ENCODE measurements around the gene CCNG1. TPM values are rescaled to one million over a fixed set of nuclear protein-coding genes. Genes with fewer than 3 reads are reported as not detected.

Gene CCNG1
- total RNA-seq, 2 experiments from 2014 or later: 114 to 116 TPM

DNA sequence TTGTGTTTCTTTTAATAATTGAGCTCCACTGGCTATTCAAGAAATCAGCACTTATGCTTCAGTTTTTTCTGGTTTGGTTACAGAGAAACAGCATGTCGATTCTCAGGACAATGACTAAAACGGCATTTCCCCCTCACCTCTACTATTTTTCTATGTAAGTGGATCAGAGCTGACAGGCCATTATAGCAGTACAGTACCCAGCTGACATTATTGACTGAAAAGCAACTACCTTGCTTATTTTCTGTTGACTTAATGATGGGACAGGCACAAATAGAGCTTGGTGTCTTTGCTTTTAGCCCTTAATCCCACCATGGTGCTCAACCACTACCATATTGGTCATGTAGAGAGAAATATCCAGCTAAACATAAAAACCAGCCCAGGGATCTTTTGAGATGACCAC, 35.4 kb upstream of the CCNG1 start:
- intact Hi-C loops (cut with DNase I, micrococcal nuclease): no loop called here
- Histone ChIP-seq H3K27ac (ENCODE audit: low read depth in 1 of 2, low read length in 2 of 2) (no peak overlapping the region), H3K27me3 (ENCODE audit: control insufficient read depth in 1 of 2, insufficient read depth in 2 of 2, low read length in 2 of 2) (no peaks in the 10 kb centered on the region), H3K4me1 (ENCODE audit: insufficient read depth, low read length) (no peaks in the 10 kb centered on the region), H3K36me3 (ENCODE audit: insufficient read depth, low read length) (no peaks in the 10 kb centered on the region), H3K4me3 (ENCODE audit: low read length) (no peak overlapping the region), H3K9me3 (ENCODE audit: control insufficient read depth in 1 of 2, insufficient read depth in 1 of 2, low read length in 2 of 2) (no peaks in the 10 kb centered on the region)
- peaks cover 11% of the 10 kb centered on the region for H3K27me3 Mint-ChIP-seq
- TF ChIP-seq CTCF (IDR thresholded peaks at IDR 0.05): no peak
- no peak overlapping the region for H3K27ac Mint-ChIP-seq
- no peaks in the 10 kb centered on the region for H3K36me3 Mint-ChIP-seq (ENCODE audit: low read depth)
- no peak overlapping the region for H3K4me3 Mint-ChIP-seq
- ATAC-seq (ENCODE audit: poor library complexity) (no peak), DNase-seq (no peak)
- no peaks in the 10 kb centered on the region for H3K9me3 Mint-ChIP-seq
- ChIA-PET POLR2A (no interaction called here), CTCF (no interaction called here)
- H3K4me1 Mint-ChIP-seq (ENCODE audit: low read depth): no peaks in the 10 kb centered on the region

GRCh38 chr5:163404364-163405173, 32.8 kb upstream of the CCNG1 start:
- peaks cover 10% of the 10 kb centered on the region for H3K27me3 Mint-ChIP-seq

GRCh38 chr5:163407034-163407655, 30.2 kb upstream of the CCNG1 start:
- Mint-ChIP-seq H3K9me3 (no peaks in the 10 kb centered on the region), H3K27me3 (peaks cover 19% of the 10 kb centered on the region), H3K4me1 (ENCODE audit: low read depth) (no peaks in the 10 kb centered on the region), H3K4me3 (no peak overlapping the region), H3K36me3 (ENCODE audit: low read depth) (no peaks in the 10 kb centered on the region), H3K27ac (no peak overlapping the region)
- H3K36me3 ChIP-seq (ENCODE audit: insufficient read depth, low read length): no peaks in the 10 kb centered on the region
- no peak for DNase-seq
- no peak overlapping the region for H3K27ac ChIP-seq (ENCODE audit: low read depth in 1 of 2, low read length in 2 of 2)
- no peaks in the 10 kb centered on the region for H3K27me3 ChIP-seq (ENCODE audit: control insufficient read depth in 1 of 2, insufficient read depth in 2 of 2, low read length in 2 of 2)
- intact Hi-C loops (cut with DNase I, micrococcal nuclease): no loop called here
- peaks cover 4% of the 10 kb centered on the region for H3K4me1 ChIP-seq (ENCODE audit: insufficient read depth, low read length)
- no peak for ATAC-seq (ENCODE audit: poor library complexity)
- CTCF ChIA-PET: interaction anchor here (1.8 to 1.9 kb wide), 2 partner anchors 53 to 96 kb away, joined by 9 to 11 read pairs; partner anchors contain the start of genes HMMR and NUDCD2
- no peak overlapping the region for H3K4me3 ChIP-seq (ENCODE audit: low read length)
- no peaks in the 10 kb centered on the region for H3K9me3 ChIP-seq (ENCODE audit: control insufficient read depth in 1 of 2, insufficient read depth in 1 of 2, low read length in 2 of 2)
- POLR2A ChIA-PET: no interaction called here
- TF ChIP-seq CTCF (IDR thresholded peaks at IDR 0.05): no peak

More at GRCh38 chr5:163404364-163405173, 32.8 kb upstream of the CCNG1 start:
- no peak for TF ChIP-seq CTCF (IDR thresholded peaks at IDR 0.05)
- CTCF ChIA-PET: no interaction called here
- Histone ChIP-seq H3K4me1 (ENCODE audit: insufficient read depth, low read length) (peaks cover 4% of the 10 kb centered on the region), H3K9me3 (ENCODE audit: control insufficient read depth in 1 of 2, insufficient read depth in 1 of 2, low read length in 2 of 2) (no peaks in the 10 kb centered on the region), H3K27me3 (ENCODE audit: control insufficient read depth in 1 of 2, insufficient read depth in 2 of 2, low read length in 2 of 2) (no peaks in the 10 kb centered on the region), H3K36me3 (ENCODE audit: insufficient read depth, low read length) (no peaks in the 10 kb centered on the region), H3K27ac (ENCODE audit: low read depth in 1 of 2, low read length in 2 of 2) (no peak overlapping the region), H3K4me3 (ENCODE audit: low read length) (no peak overlapping the region)
- DNase-seq (no peak), ATAC-seq (ENCODE audit: poor library complexity) (no peak)
- Mint-ChIP-seq H3K36me3 (ENCODE audit: low read depth) (no peaks in the 10 kb centered on the region), H3K9me3 (no peaks in the 10 kb centered on the region), H3K27ac (no peak overlapping the region), H3K4me1 (ENCODE audit: low read depth) (no peaks in the 10 kb centered on the region), H3K4me3 (no peak overlapping the region)
- intact Hi-C loops (cut with DNase I, micrococcal nuclease): no loop called here
- POLR2A ChIA-PET: no interaction called here
